ENCODE measurements around the gene ZNF142.

The ZNF142 gene

GRCh38 chr2:218607436-218608115 is 51.8 kb downstream of the ZNF142 start, which contains the start of gene PLCD4:
Gene PLCD4, plus strand, starts transcription at chr2:218607899. Its CDS starts 7,841 bp downstream, at chr2:218615740.
- intact Hi-C loops (cut with DNase I) = no loop called here
- peak in 2 of 42 donors; percentile 4 for DNase-seq

DNA sequence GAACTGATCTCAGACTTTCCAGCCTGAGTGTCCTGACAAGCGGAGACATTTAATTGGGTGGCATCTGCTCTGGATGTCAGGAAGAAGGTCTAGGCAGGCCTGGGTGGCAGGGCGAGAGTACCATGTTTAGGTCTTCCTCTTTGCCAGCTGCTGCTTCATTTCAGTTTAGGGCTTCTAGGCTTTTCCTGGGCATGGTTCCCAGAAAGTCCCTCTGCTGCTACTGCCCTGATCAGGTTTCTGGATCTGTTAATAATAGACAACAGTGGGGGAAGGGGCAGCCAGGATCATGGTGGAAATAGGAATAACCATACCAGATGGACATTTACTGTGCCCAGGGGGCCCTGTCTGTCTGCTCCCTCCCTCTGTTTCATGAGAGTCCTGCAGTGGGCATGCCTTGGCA is 54.0 kb downstream of the ZNF142 start:
- DNase-seq = peak in 2 of 42 donors; percentile 12 to 37
- intact Hi-C loops (cut with DNase I) = no loop called here
